ENCODE measurements around the gene IL22RA2. TPM values are rescaled to one million over a fixed set of nuclear protein-coding genes. Genes with fewer than 3 reads are reported as not detected.

Gene IL22RA2
- total and polyA plus RNA-seq, 9 of the 15 experiments (the other 6 are each of a cell fraction or from before 2014, with no cell fraction given), result 0.03 TPM; not detected in 8

GRCh38 chr6:137156650-137157049, 16.8 kb downstream of the IL22RA2 start:
- in situ Hi-C loops (cut with MboI), result no loop called here
- intact Hi-C loops (cut with micrococcal nuclease), result loop anchor here (2.0 kb wide), 1 partner anchor 158 kb away; no protein-coding TSS in a partner anchor
- Histone ChIP-seq H3K4me3 (no peak overlapping the region), H4K20me1 (replicated peaks; ENCODE audit: control insufficient read depth, insufficient read depth, low read length) (no peaks in the 10 kb centered on the region), H3K4me1 (replicated peaks in 1 of 2; ENCODE audit: control insufficient read depth in 2 of 2, insufficient read depth in 2 of 2, low read length in 2 of 2) (peaks cover 0 to 15% of the 10 kb centered on the region in 2 experiments; a peak in 3 of 5 replicates), H3K9me3 (replicated peaks; ENCODE audit: control insufficient read depth, insufficient read depth, low read depth, low read length) (no peaks in the 10 kb centered on the region), H3K9me1 (ENCODE audit: control insufficient read depth, insufficient read depth, low read length) (no peaks in the 10 kb centered on the region), H3K9ac (ENCODE audit: insufficient read depth in 1 of 2, low read depth in 2 of 2, low read length in 2 of 2) (no peak overlapping the region), H3K27me3 (ENCODE audit: control insufficient read depth in 2 of 2, insufficient read depth in 2 of 2, low read length in 2 of 2) (no peaks in the 10 kb centered on the region), H3K27ac (ENCODE audit: extremely low read depth, low read depth, low read length) (no peak overlapping the region), H3K36me3 (ENCODE audit: control insufficient read depth, insufficient read depth, low read length) (no peaks in the 10 kb centered on the region), H3K4me2 (ENCODE audit: insufficient read depth, low read length) (no peak overlapping the region), H2AFZ (ENCODE audit: low read depth, low read length) (no peak overlapping the region), H3K79me2 (ENCODE audit: control insufficient read depth, insufficient read depth, low read length) (no peaks in the 10 kb centered on the region)
- BruUV-seq (replicated peaks), result no TSS peak
- ATAC-seq (no peak), DNase-seq (ENCODE audit: extremely low read depth in 1 of 4, low spot score in 3 of 4) (no peak), FAIRE-seq (no peak)
- ChIA-PET CTCF (ENCODE audit: low intra/inter-chr PET ratio) (no interaction called here), POLR2A (no interaction called here)
- 19% methylated on average over 1 of the region's 1 CpG for WGBS (ENCODE audit: insufficient coverage, low coverage, missing lambda C conversion rate)
- TF ChIP-seq ZNF668 (CRISPR knock-in tag; IDR thresholded peaks at IDR 0.05), result no peak
- no peak for TF ChIP-seq ZSCAN29 (IDR thresholded peaks at IDR 0.05)
- no peak for TF ChIP-seq DIDO1 (tag; IDR thresholded peaks at IDR 0.05; ENCODE audit: low read depth)
- no peak for TF ChIP-seq ZMIZ1 (IDR thresholded peaks at IDR 0.05; ENCODE audit: low read depth in 2 of 2, low read length in 2 of 2)
- no peak for TF ChIP-seq MTA2 (IDR thresholded peaks at IDR 0.05; ENCODE audit: low read depth)
- TF ChIP-seq ZNF184 (CRISPR knock-in tag; IDR thresholded peaks at IDR 0.05), result no peak
- TF ChIP-seq JUNB (CRISPR knock-in tag; conservative IDR thresholded peaks at IDR 0.05), result no peak
- TF ChIP-seq PYGO2 (tag; IDR thresholded peaks at IDR 0.05), result no peak
- TF ChIP-seq USF1 (CRISPR knock-in tag; IDR thresholded peaks at IDR 0.05), result no peak

Data from K562 (cell line).